Stomach smooth muscle (tissue), 2 donors: ENCODE measurements around the gene CTAG1A.
"Not testable (repeated sequence)": the region's sequence is repeated elsewhere in the genome, so short reads cannot be mapped to it uniquely, and the experiment has no call there.

Experiments
- H3K27ac ChIP-seq: one replicate; pipeline ENCODE4 v1.7.0; 2013; ENCODE audit warnings: mild to moderate bottlenecking, low read length, inconsistent platforms
- H3K27me3 ChIP-seq, 2 donors: one replicate each; pipeline ENCODE4 v1.7.0; 2013; ENCODE audit warnings: low read length in 2 of 2; ENCODE audit not compliant: insufficient read depth in 2 of 2, control insufficient read depth in 1 of 2
- H3K36me3 ChIP-seq, 2 donors: one replicate each; pipeline ENCODE4 v1.7.0; 2013; ENCODE audit warnings: low read length in 2 of 2; ENCODE audit not compliant: control insufficient read depth in 2 of 2, insufficient read depth in 2 of 2
- H3K4me1 ChIP-seq: one replicate; pipeline ENCODE4 v1.7.0; 2013; ENCODE audit warnings: low read length; ENCODE audit not compliant: control insufficient read depth, insufficient read depth
- H3K4me3 ChIP-seq, 2 donors: one replicate each; pipeline ENCODE4 v1.7.0; 2013; ENCODE audit warnings: low read length in 2 of 2
- H3K9ac ChIP-seq, 2 donors: one replicate each; pipeline ENCODE4 v1.7.0; 2013; ENCODE audit warnings: low read length in 2 of 2, mild to moderate bottlenecking in 1 of 2
- H3K9me3 ChIP-seq, 2 donors: one replicate each; pipeline ENCODE4 v1.7.0; 2013; ENCODE audit warnings: low read length in 2 of 2; ENCODE audit not compliant: control insufficient read depth in 2 of 2
- donor health status: healthy.
- donor health status: Pancreatic carcinoma.

The CTAG1A gene

GRCh38 chrX:154573061-154573460 is 11.9 kb upstream of the CTAG1A start:
- H3K4me3 ChIP-seq, H3K27ac ChIP-seq, H3K9me3 ChIP-seq, H3K4me1 ChIP-seq, H3K36me3 ChIP-seq, H3K9ac ChIP-seq, H3K27me3 ChIP-seq: not testable (repeated sequence)

- not testable (repeated sequence) for H3K36me3 ChIP-seq, H3K27ac ChIP-seq, H3K27me3 ChIP-seq, H3K9ac ChIP-seq, H3K9me3 ChIP-seq, H3K4me3 ChIP-seq, H3K4me1 ChIP-seq
Measured at GRCh38 chrX:154575076-154575475, 9.9 kb upstream of the CTAG1A start.

DNA sequence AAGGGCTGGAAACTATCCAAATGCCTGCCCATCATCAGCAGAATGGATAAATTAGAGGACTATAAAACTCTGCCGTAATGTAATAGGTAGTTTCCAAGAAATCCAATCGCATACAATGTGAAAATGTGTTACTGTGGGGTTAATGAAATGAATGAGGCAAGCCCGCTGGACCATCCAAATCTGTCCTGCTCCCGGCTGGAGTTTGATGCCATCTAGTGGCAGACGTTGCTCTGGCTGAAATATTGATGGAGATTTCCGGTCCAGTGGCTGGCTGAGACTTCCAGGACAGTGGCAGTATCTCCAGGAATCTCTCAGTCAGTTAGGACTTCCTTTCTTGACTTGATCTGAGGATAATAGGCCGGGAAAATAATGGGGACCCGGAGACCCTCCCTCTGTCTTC is 1.9 kb upstream of the CTAG1A start:
- H3K27me3 ChIP-seq, H3K27ac ChIP-seq, H3K4me1 ChIP-seq, H3K4me3 ChIP-seq, H3K9ac ChIP-seq, H3K36me3 ChIP-seq, H3K9me3 ChIP-seq: not testable (repeated sequence)

DNA sequence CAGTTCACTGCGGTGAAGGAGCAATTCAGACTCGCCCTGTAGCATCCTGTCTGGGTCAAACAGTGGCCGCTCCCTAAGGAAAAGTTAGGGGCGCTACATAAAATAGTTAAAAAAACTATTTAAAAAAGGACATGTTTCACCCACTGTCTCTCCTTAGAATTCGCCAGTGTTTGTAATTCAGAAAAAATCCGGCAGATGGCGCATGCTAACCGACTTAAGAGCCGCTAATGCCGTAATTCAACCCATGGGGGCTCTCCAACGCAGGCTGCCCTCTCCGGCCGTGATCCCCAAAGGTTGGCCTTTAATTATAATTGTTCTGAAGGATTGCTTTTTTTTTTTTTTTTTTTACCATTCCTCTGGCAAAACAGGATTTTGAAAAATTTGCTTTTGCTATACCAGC is 5.5 kb downstream of the CTAG1A start:
- not testable (repeated sequence) for H3K36me3 ChIP-seq, H3K27ac ChIP-seq, H3K9me3 ChIP-seq, H3K4me1 ChIP-seq, H3K9ac ChIP-seq, H3K4me3 ChIP-seq
- H3K27me3 ChIP-seq = peaks cover 0 to 10% of the 10 kb centered on the region in 2 donors

DNA sequence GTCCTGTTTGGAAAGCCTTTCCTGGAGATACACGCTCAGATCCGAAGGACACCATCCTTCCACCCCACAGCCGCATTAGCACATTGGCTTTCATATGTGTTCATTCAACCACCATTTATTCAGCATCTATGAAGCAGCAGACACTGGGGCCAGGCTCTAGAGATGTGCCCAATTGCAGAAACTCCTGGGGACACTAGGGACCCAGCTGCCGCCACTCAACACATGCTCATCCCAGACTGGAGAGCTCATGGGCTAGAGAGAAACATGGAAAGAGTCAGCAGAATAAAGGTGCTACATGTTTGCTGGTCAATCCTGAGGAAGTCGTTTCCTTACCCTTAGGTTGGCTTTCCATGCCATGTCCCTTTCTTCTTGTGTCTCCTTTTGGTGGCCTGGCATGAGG is 7.6 kb downstream of the CTAG1A start:
- Histone ChIP-seq H3K27me3 (peaks cover 0 to 13% of the 10 kb centered on the region in 2 donors), H3K9me3 (peaks cover 0 to 3% of the 10 kb centered on the region in 2 donors), H3K4me1 (no peaks in the 10 kb centered on the region), H3K36me3 (no peaks in the 10 kb centered on the region), H3K9ac (no peak overlapping the region), H3K27ac (no peak overlapping the region), H3K4me3 (no peak overlapping the region)

DNA sequence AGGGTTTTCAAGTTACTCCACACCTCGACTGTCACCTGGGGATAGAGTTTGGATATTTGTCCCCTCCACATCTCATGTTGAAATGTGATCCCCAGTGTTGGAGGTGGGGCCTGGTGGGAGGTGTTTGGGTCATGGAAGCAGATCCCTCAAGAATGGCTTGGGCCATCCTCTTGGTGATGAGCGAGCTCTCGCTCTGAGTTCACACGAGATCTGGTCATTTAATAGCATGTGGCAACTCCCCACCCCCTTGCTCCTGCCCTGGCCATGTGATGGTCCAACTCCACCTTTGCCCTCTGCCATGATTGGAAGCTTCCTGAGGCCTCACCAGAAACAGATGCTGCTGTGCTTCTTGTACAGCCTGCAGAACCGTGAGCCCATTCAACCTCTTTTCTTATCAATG is 8.3 kb downstream of the CTAG1A start:
- no peak overlapping the region for H3K9ac ChIP-seq
- peaks cover 0 to 13% of the 10 kb centered on the region in 2 donors for H3K27me3 ChIP-seq
- no peaks in the 10 kb centered on the region for H3K36me3 ChIP-seq
- H3K9me3 ChIP-seq = peaks cover 0 to 3% of the 10 kb centered on the region in 2 donors
- no peak overlapping the region for H3K27ac ChIP-seq
- H3K4me3 ChIP-seq = no peak overlapping the region
- no peaks in the 10 kb centered on the region for H3K4me1 ChIP-seq

DNA sequence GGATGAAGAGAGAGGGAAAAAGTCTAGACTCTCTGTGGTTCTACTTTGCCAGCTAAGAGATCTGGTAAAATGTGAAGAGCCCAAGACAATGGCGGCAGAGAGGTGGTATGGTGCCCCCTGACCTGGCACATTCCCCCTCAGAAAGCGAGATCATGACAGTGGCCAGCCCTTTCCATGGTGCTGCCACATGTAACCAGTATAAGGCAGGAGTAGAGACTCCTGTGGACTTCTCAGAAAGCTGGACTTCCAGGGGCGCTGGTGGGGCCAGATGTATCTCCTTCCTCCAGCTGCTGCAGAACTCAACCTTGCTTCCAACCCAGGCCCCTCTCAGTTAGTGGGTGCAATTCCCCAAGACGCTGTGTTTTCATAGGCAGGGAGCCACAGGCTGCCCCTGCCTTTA is 9.6 kb downstream of the CTAG1A start:
- H3K9me3 ChIP-seq = peaks cover 0 to 3% of the 10 kb centered on the region in 2 donors
- no peak overlapping the region for H3K4me3 ChIP-seq
- peaks cover 0 to 13% of the 10 kb centered on the region in 2 donors for H3K27me3 ChIP-seq
- no peaks in the 10 kb centered on the region for H3K36me3 ChIP-seq
- H3K27ac ChIP-seq = no peak overlapping the region
- H3K9ac ChIP-seq = no peak overlapping the region
- H3K4me1 ChIP-seq = no peaks in the 10 kb centered on the region

DNA sequence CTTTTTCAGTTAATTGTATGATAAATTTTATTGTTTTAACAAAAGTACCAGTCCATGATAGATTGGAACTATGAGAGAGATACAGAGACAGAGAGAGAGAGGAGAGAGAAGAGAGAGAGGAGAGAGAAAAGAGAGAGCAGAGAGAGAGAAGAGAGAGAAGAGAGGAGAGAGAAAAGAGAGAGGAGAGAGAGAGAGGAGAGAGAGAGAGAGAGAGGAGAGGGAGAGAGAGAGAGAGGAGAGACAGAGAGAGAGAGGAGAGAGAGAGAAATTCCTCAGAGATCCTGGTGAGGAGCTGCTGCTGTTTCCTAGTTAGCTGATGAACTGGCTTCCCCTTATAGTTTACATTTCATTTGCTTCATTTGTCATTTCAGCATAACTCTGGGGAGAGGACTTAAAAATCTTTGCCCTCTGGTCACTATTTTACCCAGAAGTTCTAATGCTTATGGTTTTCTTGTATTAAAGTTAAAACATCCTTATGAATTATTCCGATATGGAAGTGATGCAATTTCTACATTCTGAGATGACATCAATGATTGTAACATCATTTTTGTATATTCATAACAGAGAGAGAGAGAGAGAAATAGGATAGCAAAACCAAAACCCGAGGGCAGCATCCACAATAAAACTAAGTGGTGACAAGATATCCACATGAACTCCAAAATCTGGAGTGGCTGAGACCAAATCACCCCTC is 10.8 kb downstream of the CTAG1A start:
- H3K27me3 ChIP-seq = peaks cover 0 to 17% of the 10 kb centered on the region in 2 donors
- H3K27ac ChIP-seq = no peak overlapping the region
- H3K9ac ChIP-seq = no peak overlapping the region
- H3K36me3 ChIP-seq = no peaks in the 10 kb centered on the region
- H3K4me1 ChIP-seq = no peaks in the 10 kb centered on the region
- H3K4me3 ChIP-seq = no peak overlapping the region
- H3K9me3 ChIP-seq = peaks cover 0 to 3% of the 10 kb centered on the region in 2 donors

DNA sequence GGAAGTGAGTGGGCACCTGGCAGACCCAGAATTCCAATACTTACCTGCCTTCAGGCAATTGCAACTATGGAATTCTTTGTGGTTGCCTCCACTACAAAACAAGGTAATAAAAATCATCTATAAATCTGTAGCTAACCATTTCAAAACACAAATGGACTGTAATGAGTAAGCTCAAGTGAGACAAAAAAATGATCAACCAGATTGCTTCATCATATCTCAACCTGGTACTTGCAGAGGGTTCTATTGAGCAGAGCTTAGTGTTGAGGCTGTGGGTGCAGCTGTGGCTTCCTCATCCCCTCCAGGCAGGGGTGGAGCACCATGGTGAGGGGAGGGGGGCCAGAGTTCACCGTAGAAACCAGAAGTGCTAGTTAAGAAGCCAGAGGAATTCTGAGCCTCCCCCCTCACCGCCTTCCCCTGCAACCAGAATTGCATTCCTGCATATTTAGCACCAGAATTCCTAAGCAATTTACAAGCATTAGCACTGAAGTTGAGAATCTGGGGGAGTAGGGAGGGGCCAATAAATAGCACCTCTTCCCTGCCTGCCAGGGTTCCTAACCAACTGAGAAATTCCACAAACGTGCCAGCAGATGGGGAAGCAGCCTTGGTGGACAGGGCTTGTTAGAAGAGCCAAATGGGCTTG is 11.5 kb downstream of the CTAG1A start:
- Histone ChIP-seq H3K4me3 (no peak overlapping the region), H3K9me3 (peaks cover 0 to 3% of the 10 kb centered on the region in 2 donors), H3K27me3 (peaks cover 0 to 17% of the 10 kb centered on the region in 2 donors), H3K27ac (no peak overlapping the region), H3K36me3 (no peaks in the 10 kb centered on the region), H3K9ac (no peak overlapping the region), H3K4me1 (no peaks in the 10 kb centered on the region)

GRCh38 chrX:154597221-154597620 is 12.3 kb downstream of the CTAG1A start:
- Histone ChIP-seq H3K4me1 (no peaks in the 10 kb centered on the region), H3K27ac (no peak overlapping the region), H3K4me3 (no peak overlapping the region), H3K27me3 (peaks cover 0 to 15% of the 10 kb centered on the region in 2 donors), H3K36me3 (no peaks in the 10 kb centered on the region), H3K9me3 (peaks cover 0 to 3% of the 10 kb centered on the region in 2 donors), H3K9ac (no peak overlapping the region)

DNA sequence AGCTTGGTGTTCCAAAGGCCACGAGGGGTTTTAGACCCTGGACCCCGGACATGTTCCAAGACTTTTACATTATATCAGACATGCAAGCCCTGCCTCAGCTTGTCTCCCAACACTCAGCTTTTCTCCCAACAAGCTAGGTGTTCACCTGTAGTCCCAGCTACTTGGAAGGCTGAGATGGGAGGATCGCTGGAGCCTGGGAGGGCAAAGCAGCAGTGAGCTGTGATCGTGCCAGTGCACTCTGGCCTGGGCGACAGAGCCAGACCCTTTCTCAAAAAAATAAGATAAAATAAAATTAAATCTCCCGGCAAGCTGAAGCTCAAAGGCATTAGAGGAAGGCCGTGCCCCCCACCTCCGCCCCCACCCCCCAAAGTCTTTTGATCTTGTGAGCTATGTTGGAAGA is 13.7 kb downstream of the CTAG1A start:
- Histone ChIP-seq H3K4me3 (no peak overlapping the region), H3K36me3 (no peaks in the 10 kb centered on the region), H3K4me1 (no peaks in the 10 kb centered on the region), H3K27ac (no peak overlapping the region), H3K9me3 (peaks cover 0 to under 1% of the 10 kb centered on the region in 2 donors), H3K27me3 (peaks cover 0 to 14% of the 10 kb centered on the region in 2 donors), H3K9ac (no peak overlapping the region)
